HepG2 (cell line): Measurements from ENCODE around the gene TACC3. TPM values are rescaled to one million over a fixed set of nuclear protein-coding genes. Genes with fewer than 3 reads are reported as not detected.

Source experiments
- CHCHD3 ChIP-seq: sonication (generic); formaldehyde crosslinking; IDR thresholded peaks from 2 replicates; pipeline ENCODE4 v1.8.0; 2022; ENCODE audit warnings: mild to moderate bottlenecking, missing genetic modification reagents, moderate library complexity
- HOXA9 ChIP-seq: sonication (generic); formaldehyde crosslinking; IDR thresholded peaks from 2 replicates; pipeline ENCODE4 v1.8.1; 2022; ENCODE audit warnings: missing genetic modification reagents, mild to moderate bottlenecking, moderate library complexity, borderline replicate concordance
- RFXANK ChIP-seq: IDR thresholded peaks from 2 replicates; pipeline ENCODE4 v1.6.1; 2016
- SYNCRIP ChIP-seq: fragments of 200-400 bp; formaldehyde crosslinking; IDR thresholded peaks from 2 replicates; pipeline ENCODE4 v1.6.1; 2018; ENCODE audit warnings: mild to moderate bottlenecking, low read depth, low read length; ENCODE audit not compliant: insufficient read depth
- ZNF724P ChIP-seq: sonication (generic); formaldehyde crosslinking; IDR thresholded peaks from 2 replicates; pipeline ENCODE4 v1.8.0; 2022; ENCODE audit warnings: missing genetic modification reagents, borderline replicate concordance
- ZNF83 ChIP-seq: sonication (generic); formaldehyde crosslinking; IDR thresholded peaks from 2 replicates; pipeline ENCODE4 v1.4.0; 2020; ENCODE audit warnings: missing genetic modification reagents, mild to moderate bottlenecking, borderline replicate concordance
- ZSCAN20 ChIP-seq: sonication (generic); formaldehyde crosslinking; IDR thresholded peaks from 2 replicates; pipeline ENCODE4 v1.4.0; 2020; ENCODE audit warnings: missing genetic modification reagents, mild to moderate bottlenecking, borderline replicate concordance
- polyA plus RNA-seq, 8 experiments: library from polyadenylated mRNA; depleted of rRNA in 3 of 8; stranded (reverse) in 7 of 8; unstranded in 1 of 8; fragments of >200 nt; fragmentation: Illumina TruSeq in 4 of 8; extraction: Trizol in 4 of 8; gene quantifications; 2 replicates each; pipeline versions ENCODE4 v1.2.1 to v1.2.3, GENCODE V29; 2011 to 2016; ENCODE audit warnings: low read depth in 4 of 8, missing spikeins in 1 of 8, mixed read lengths in 1 of 8; ENCODE audit not compliant: insufficient read depth in 1 of 8
- total RNA-seq, 5 experiments: library from RNA; depleted of rRNA; stranded (reverse); fragments of >200 nt; fragmentation: Illumina TruSeq; extraction: Trizol; gene quantifications; 2 replicates each; pipeline ENCODE4 v1.2.3, GENCODE V29; 2016; ENCODE audit warnings: low read depth in 1 of 5
- TF ChIP-seq, protein P1 (sequence below): sonication (generic); formaldehyde crosslinking; IDR thresholded peaks from 2 replicates; pipeline ENCODE4 v1.4.0; 2020; ENCODE audit warnings: mild to moderate bottlenecking, missing genetic modification reagents
- TF ChIP-seq, protein P2 (sequence below): sonication (generic); formaldehyde crosslinking; IDR thresholded peaks from 2 replicates; pipeline ENCODE4 v1.5.0; 2020; ENCODE audit warnings: mild to moderate bottlenecking, missing genetic modification reagents
- TF ChIP-seq, protein P3 (sequence below): sonication (generic); formaldehyde crosslinking; IDR thresholded peaks from 2 replicates; pipeline ENCODE4 v1.8.1; 2023; ENCODE audit warnings: missing genetic modification reagents, mild to moderate bottlenecking, borderline replicate concordance
- TF ChIP-seq, protein P4 (sequence below): sonication (generic); formaldehyde crosslinking; IDR thresholded peaks from 2 replicates; pipeline ENCODE4 v1.9.0; 2022; ENCODE audit warnings: low read depth, missing genetic modification reagents
- TF ChIP-seq, protein P5 (sequence below): IDR thresholded peaks from 2 replicates; pipeline ENCODE4 v1.6.1; 2016; ENCODE audit warnings: mild to moderate bottlenecking
- TF ChIP-seq, protein P6 (sequence below): IDR thresholded peaks from 2 replicates; pipeline ENCODE4 v1.6.1; 2012; ENCODE audit warnings: low read length, improper control_type of control experiment

Gene TACC3
- total and polyA plus RNA-seq, 2 of the 13 experiments (the other 11 are each of a cell fraction or from before 2014, with no cell fraction given) = 20.3 to 21.2 TPM

DNA sequence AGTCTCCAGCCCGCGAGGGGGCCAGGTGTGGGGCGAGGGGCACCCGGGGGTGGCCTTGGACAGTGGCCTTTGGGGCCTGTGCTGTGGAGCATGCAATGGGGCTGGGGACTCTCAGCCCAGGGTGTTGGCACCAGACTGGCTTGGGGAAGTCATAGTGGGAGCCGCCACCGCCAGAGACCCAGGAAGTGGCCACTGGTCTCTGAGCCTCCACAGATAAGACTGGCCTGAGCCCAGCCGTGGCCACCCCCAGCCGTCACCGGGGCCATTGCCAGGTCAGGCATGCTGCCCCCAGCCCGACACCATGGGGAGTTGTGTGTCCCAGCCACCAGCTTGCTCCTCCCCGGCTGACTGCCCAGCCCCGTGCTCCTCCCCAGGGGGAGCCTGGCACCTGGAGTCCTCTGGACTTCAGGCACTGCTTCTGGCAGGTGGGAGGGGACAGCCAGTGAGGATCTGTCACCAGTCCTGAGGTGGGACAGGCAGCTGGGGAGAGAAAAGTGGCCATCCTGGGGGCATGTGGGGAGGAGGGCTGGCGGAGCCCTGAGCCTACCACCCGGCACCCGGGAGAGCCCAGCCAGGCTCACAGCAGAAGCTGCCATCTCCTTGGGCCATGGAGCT, 32.5 kb downstream of the TACC3 start (continued):
- TF ChIP-seq, protein P1, sequence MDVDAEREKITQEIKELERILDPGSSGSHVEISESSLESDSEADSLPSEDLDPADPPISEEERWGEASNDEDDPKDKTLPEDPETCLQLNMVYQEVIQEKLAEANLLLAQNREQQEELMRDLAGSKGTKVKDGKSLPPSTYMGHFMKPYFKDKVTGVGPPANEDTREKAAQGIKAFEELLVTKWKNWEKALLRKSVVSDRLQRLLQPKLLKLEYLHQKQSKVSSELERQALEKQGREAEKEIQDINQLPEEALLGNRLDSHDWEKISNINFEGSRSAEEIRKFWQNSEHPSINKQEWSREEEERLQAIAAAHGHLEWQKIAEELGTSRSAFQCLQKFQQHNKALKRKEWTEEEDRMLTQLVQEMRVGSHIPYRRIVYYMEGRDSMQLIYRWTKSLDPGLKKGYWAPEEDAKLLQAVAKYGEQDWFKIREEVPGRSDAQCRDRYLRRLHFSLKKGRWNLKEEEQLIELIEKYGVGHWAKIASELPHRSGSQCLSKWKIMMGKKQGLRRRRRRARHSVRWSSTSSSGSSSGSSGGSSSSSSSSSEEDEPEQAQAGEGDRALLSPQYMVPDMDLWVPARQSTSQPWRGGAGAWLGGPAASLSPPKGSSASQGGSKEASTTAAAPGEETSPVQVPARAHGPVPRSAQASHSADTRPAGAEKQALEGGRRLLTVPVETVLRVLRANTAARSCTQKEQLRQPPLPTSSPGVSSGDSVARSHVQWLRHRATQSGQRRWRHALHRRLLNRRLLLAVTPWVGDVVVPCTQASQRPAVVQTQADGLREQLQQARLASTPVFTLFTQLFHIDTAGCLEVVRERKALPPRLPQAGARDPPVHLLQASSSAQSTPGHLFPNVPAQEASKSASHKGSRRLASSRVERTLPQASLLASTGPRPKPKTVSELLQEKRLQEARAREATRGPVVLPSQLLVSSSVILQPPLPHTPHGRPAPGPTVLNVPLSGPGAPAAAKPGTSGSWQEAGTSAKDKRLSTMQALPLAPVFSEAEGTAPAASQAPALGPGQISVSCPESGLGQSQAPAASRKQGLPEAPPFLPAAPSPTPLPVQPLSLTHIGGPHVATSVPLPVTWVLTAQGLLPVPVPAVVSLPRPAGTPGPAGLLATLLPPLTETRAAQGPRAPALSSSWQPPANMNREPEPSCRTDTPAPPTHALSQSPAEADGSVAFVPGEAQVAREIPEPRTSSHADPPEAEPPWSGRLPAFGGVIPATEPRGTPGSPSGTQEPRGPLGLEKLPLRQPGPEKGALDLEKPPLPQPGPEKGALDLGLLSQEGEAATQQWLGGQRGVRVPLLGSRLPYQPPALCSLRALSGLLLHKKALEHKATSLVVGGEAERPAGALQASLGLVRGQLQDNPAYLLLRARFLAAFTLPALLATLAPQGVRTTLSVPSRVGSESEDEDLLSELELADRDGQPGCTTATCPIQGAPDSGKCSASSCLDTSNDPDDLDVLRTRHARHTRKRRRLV = no peak
- TF ChIP-seq CHCHD3 (no peak), ZNF724P (CRISPR knock-in tag) (no peak), HOXA9 (CRISPR knock-in tag) (no peak), SYNCRIP (no peak), RFXANK (CRISPR knock-in tag) (no peak), ZSCAN20 (CRISPR knock-in tag) (0 out of 2 replicates have a peak, but pooled peaks have one; percentile 35), ZNF83 (CRISPR knock-in tag) (no peak)
- TF ChIP-seq, protein P2, sequence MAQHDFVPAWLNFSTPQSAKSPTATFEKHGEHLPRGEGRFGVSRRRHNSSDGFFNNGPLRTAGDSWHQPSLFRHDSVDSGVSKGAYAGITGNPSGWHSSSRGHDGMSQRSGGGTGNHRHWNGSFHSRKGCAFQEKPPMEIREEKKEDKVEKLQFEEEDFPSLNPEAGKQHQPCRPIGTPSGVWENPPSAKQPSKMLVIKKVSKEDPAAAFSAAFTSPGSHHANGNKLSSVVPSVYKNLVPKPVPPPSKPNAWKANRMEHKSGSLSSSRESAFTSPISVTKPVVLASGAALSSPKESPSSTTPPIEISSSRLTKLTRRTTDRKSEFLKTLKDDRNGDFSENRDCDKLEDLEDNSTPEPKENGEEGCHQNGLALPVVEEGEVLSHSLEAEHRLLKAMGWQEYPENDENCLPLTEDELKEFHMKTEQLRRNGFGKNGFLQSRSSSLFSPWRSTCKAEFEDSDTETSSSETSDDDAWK (CRISPR knock-in tag) = no peak
- TF ChIP-seq, protein P3, sequence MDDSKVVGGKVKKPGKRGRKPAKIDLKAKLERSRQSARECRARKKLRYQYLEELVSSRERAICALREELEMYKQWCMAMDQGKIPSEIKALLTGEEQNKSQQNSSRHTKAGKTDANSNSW = no peak
- TF ChIP-seq, protein P4, sequence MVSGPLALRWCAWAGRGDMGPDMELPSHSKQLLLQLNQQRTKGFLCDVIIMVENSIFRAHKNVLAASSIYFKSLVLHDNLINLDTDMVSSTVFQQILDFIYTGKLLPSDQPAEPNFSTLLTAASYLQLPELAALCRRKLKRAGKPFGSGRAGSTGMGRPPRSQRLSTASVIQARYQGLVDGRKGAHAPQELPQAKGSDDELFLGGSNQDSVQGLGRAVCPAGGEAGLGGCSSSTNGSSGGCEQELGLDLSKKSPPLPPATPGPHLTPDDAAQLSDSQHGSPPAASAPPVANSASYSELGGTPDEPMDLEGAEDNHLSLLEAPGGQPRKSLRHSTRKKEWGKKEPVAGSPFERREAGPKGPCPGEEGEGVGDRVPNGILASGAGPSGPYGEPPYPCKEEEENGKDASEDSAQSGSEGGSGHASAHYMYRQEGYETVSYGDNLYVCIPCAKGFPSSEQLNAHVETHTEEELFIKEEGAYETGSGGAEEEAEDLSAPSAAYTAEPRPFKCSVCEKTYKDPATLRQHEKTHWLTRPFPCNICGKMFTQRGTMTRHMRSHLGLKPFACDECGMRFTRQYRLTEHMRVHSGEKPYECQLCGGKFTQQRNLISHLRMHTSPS = peak; percentile 87
- TF ChIP-seq, protein P5, sequence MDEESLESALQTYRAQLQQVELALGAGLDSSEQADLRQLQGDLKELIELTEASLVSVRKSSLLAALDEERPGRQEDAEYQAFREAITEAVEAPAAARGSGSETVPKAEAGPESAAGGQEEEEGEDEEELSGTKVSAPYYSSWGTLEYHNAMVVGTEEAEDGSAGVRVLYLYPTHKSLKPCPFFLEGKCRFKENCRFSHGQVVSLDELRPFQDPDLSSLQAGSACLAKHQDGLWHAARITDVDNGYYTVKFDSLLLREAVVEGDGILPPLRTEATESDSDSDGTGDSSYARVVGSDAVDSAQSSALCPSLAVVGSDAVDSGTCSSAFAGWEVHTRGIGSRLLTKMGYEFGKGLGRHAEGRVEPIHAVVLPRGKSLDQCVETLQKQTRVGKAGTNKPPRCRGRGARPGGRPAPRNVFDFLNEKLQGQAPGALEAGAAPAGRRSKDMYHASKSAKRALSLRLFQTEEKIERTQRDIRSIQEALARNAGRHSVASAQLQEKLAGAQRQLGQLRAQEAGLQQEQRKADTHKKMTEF (CRISPR knock-in tag) = peak; percentile 22; the same call in 1 of the 2 replicates
- TF ChIP-seq, protein P6, sequence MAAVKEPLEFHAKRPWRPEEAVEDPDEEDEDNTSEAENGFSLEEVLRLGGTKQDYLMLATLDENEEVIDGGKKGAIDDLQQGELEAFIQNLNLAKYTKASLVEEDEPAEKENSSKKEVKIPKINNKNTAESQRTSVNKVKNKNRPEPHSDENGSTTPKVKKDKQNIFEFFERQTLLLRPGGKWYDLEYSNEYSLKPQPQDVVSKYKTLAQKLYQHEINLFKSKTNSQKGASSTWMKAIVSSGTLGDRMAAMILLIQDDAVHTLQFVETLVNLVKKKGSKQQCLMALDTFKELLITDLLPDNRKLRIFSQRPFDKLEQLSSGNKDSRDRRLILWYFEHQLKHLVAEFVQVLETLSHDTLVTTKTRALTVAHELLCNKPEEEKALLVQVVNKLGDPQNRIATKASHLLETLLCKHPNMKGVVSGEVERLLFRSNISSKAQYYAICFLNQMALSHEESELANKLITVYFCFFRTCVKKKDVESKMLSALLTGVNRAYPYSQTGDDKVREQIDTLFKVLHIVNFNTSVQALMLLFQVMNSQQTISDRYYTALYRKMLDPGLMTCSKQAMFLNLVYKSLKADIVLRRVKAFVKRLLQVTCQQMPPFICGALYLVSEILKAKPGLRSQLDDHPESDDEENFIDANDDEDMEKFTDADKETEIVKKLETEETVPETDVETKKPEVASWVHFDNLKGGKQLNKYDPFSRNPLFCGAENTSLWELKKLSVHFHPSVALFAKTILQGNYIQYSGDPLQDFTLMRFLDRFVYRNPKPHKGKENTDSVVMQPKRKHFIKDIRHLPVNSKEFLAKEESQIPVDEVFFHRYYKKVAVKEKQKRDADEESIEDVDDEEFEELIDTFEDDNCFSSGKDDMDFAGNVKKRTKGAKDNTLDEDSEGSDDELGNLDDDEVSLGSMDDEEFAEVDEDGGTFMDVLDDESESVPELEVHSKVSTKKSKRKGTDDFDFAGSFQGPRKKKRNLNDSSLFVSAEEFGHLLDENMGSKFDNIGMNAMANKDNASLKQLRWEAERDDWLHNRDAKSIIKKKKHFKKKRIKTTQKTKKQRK = no peak
